T1000 (cell line): ENCODE measurements around the gene PDE4D.
"Not testable (repeated sequence)": the region's sequence is repeated elsewhere in the genome, so short reads cannot be mapped to it uniquely, and the experiment has no call there.

ENCODE experiments used
- DNase-seq: peaks from one replicate; lab custom pipeline; 2025; ENCODE audit warnings: mixed read lengths; lab: John Stamatoyannopoulos, UW

The PDE4D gene

DNA sequence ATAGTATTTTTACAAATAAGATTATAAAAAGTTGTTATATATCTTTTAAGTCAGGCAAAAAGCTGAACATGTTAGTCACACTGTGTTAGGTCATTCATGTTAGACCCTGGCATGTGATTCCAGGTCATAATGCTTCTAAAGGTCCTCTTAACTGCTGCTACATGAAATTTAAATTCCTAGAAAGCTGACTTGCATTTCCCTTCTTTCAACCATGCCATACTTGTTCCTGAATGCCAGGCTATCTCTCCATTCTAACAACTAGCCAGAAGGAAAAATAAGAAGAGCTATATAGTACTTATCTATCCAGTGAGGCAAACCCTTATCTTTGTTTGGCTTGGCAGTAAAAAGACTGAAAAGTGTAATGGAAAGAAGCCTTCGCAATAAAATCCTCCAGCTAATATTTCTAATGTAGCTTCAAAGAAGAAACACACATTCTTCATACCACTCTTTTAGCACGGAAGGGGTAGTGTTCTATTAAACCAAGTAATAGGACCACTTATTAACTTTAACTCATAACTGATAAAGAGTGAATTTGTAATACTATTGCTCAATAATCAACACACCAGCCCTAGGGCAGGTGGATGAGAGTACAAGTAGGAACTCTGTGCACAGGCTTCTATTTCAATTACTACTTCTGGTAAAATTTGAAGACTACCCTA is 310.2 kb downstream of the PDE4D start:
- no peak for DNase-seq

DNA sequence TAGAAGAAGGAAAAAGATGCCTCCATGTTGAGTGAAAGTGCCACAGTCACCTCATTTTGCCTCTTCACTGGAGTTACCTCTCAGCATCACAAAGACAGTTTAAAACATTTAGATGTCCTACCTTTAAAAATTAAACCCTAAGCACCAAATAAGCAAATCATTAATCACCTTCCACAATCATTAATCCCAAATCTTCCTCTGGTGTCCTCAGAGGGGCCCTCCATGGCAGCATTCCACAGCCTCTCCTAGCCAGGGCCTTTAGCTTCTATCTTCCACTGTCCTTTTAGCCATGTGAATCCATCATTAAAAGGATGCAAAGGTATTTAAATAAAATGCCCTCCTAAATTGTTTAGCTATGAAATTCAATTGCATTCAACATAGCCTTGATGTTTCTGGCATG is 310.8 kb downstream of the PDE4D start:
- DNase-seq: no peak

DNA sequence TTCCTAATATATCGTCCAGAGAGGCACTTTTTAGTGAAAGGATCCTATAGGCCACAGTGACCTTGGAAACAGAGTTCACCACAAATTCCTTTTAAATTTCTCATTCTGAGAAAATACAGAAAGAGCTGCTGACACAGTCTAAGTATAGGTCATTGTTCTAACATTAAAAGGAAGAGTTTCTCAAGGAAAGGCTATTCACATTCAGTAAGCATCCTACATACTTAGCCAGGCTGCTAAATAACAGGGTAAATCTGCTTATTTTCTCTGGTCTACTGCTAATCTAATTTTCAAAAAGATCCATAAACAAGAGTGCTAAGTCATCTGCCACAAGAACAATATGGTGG is 313.7 kb downstream of the PDE4D start:
- no peak for DNase-seq

DNA sequence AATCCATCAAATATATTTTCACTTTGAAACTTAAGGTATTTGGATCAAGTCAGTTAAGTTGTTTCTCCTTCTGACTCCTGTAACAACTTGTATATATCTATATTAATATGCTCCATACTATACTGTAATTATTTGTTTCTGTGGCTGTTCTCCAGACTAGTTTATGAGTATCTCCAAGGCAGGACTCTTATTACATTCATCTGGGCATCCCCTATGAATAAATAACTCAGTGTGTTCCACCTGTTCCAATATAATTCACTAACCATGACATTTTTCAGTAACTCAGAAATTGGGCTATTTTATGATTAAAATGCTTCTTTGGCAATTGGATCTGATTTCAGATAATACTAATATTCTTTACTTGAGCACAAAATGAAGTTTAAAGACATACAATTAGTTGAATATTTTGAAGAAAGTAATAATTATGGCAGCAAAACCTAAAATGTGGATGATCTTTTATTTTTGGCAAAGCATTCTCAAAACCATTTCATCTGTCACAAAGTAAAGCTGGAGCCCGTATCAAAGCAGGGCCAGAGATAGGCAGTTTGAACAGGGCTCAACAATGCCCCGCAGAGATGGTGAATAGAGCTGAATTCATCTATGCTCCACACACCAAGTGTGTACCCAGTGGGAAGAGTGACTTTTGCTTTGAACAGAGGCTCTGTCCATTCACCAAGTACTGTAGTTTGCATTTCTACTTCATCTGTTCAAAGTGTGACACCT is 314.3 kb downstream of the PDE4D start:
- DNase-seq: no peak

DNA sequence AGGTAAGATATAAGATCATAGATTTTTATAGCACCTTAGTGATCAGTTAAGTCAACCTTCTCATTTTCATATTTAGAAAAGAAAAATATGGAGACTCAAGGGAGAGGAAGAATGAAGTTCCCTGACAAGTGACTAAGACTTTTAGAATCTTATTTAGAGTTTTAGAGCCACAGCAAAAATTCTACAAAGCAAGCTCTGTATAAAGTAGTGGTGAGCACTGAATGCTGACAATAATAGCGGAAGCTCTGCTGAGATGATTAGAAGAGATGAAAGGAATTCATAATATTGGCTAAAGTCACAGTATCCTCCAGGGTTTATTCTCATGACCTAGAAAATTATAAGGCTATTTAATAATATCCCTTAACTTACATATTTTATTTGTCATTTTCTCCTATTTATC is 316.0 kb downstream of the PDE4D start:
- no peak for DNase-seq

GRCh38 chr5:59575648-59576445 is 317.7 kb downstream of the PDE4D start:
- no peak for DNase-seq

DNA sequence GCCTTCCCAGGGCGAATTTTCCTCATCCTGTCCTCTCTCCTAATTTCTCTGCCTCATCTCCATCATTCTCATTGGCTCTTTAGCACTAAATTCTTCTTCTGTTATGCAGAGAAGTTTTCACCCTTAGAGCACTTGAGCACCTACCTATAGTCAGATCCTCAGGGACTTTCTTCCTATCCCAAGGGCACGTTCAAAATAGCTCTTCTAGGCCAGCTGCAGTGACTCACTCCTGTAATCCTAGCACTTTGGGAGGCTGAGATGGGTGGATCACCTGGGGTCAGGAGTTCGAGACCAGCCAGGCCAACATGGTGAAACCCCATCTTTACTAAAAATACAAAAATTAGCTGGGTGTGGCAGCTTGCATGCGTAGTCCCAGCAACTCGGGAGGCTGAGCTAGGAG is 320.0 kb downstream of the PDE4D start:
- not testable (repeated sequence) for DNase-seq

DNA sequence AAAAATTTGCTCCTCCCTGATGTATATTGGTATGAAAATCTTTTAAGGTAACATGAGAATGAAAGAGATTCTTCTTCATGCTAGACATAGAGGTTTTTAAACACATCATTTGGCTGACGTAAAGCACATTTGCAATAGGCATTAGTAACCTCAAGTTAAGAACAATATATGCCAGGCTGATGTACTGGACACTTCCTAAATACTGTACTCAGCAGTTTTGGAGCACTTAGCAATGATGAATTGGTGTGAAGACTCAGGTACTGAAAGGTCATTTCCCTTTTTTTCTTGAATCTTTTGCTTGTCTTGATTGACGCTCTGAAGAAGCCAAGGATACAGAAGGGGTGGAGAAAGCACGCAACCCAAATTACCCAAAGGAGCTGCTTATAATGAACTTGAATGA is 322.5 kb downstream of the PDE4D start:
- DNase-seq: no peak

DNA sequence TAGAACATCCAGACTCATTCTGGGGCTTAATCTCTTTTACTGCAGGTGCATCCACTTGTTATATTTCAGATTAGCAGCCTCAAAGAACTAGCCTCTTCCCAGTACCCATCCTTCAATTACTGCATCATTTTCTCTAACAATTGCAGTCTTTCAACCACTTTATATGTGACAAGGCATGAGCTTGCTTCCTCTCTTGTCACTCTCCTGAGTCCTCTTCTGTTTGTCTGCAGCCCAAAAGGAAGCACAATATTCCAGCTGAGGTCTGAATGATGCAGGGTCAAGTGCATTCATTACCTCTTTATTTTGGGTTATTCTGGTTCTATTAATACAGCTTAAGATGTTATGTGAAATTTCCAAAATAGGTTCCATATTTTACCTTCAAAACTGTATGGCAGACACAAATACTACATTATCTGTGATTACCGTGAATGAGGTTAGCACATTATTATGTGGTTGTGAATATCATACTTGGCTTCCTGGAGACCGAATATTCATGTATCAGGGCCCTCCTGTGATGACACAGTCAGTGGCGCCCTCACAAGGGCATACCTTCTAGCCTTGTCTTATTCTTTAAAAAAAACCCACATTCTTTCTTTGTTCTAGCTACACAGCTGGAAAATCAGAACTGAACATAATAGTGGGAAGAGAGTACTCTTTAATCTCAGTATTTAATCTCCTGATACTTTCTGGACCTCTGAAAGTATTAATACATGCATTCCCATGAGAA is 323.8 kb downstream of the PDE4D start:
- no peak for DNase-seq

- DNase-seq: no peak
These were observed 324.4 kb downstream of the PDE4D start for GRCh38 chr5:59569158-59569557.

DNA sequence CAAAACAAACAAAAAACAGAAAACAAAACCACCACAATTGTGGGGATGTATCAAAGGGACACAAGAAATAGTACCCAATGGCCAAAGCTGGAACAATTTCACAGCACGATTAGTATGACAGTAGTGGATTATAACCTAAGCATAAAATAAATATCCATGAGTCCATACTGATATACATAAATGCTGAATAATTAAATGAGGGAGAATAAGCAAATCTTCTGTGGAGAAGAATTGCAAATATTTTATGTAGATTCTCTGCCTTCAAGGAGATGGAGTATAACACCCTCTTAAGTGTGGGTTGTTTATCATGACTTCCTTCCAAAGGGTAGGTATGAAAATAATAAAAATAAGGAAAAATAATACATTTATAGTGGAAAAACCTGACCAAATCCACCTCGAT is 325.4 kb downstream of the PDE4D start:
- DNase-seq: no peak

GRCh38 chr5:59565551-59565950 is 328.0 kb downstream of the PDE4D start:
- DNase-seq: no peak

DNA sequence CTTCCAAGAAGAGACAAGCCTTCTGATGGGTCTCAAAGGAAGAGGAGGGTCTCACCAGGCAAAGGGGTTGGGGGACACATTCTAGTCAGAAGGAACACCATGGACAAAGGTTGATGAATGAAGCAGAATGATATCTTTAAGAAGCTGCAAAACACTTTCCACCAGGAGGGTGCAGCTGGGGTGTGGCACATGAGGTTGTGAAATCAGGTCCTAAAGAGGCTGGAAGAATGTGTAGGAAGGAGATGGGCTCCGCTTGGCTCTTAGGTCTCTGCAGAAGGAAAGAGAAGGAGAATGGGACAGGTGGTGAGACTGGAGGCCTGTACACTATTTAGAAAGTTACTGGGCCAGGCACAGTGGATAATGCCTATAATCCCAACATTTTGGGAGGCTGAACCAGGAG is 328.6 kb downstream of the PDE4D start:
- DNase-seq: no peak

- DNase-seq: peak; percentile 66
These were observed 330.7 kb downstream of the PDE4D start for GRCh38 chr5:59562756-59563389.

GRCh38 chr5:59560553-59560952 is 333.0 kb downstream of the PDE4D start:
- DNase-seq: no peak

DNA sequence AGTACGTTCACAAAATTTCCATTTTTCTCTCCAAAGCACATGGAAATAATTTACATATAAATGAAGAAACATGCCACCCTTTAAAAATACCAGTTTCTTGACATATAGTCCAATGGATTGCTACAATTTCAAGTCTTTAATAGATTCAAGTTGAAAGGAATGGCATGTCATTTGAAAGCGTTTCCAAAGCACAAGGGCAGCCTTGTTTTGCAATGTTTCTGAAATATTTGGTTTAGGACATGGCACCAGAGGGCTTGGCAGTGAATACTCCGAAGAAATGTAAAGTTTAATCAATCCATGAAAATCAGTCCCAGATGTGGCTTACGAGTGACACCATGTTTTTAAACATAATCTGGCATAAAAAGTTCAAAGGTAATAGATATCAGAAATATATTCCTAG is 333.7 kb downstream of the PDE4D start:
- DNase-seq: no peak

- no peak for DNase-seq
These were observed 334.2 kb downstream of the PDE4D start for GRCh38 chr5:59559323-59559722.

DNA sequence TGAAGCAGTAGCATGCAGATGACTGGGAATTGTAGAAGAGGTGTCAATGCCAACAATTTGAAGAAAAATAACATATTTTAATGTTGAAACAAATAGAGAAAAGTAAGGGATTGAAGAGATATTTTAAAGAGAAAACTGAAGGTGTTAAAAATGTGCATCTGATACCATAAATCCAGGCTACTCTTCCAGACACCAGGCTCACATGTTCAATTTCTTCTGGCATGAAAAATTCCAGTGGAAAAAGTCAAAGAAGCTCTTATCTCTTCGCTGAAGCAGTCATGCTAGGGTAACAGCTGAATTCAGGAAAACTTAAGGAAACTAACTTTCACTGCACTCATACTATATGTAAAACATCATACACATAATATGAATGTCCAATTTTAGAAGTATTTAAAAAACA is 335.0 kb downstream of the PDE4D start:
- no peak for DNase-seq

DNA sequence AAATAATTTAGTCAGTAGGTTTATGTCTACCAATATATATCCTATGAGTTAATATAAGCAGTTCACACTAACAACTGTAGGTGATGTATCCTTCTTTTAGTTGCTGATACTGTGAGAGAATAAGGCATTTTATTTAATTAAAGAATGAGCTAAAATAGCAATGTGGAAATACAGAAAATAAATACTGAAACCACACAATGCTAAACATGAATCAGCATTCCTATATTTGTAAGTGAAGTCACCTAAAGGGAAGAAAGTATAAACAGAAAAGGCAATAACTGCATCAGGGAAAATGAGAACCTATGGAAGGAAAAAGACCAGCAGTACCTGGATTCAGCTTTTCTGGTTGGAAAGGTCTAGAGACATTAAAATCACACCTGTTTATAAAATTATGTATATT is 336.0 kb downstream of the PDE4D start:
- no peak for DNase-seq

GRCh38 chr5:59555596-59555995 is 337.9 kb downstream of the PDE4D start:
- DNase-seq: no peak

GRCh38 chr5:59554501-59554900 is 339.0 kb downstream of the PDE4D start:
- DNase-seq: no peak

DNA sequence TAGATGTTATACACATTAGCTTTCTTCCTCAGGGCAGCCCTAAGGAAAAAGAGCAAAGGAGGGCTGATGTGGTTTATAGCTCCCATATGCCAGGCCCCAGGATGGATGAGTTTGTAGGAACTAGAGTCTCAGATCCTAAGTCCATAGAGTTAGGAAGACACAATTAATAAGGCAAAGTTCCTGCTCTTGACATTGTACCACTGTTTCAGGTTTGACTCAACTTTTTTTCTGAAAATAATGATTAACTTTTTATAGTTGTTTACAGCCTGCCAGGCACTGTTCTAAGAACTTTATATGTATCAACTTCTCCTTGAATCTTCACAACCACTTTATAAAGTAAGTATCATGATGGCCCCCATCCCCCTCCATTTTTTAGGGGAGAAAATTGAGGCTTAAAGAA is 339.5 kb downstream of the PDE4D start:
- no peak for DNase-seq
